GM12878 (cell line): ENCODE data around the gene SEPHS2.

ENCODE experiments used
- ESRRA ChIP-seq: IDR thresholded peaks from 2 replicates; pipeline ENCODE4 v1.6.1; 2012; ENCODE audit warnings: mild to moderate bottlenecking, low read length, improper control_type of control experiment
- MLLT1 ChIP-seq: fragments of 450-650 bp; IDR thresholded peaks from 2 replicates; pipeline ENCODE4 v1.6.1; 2016; ENCODE audit warnings: mild to moderate bottlenecking
- ZNF384 ChIP-seq: IDR thresholded peaks from 2 replicates; pipeline ENCODE4 v1.6.1; 2012; ENCODE audit warnings: low read depth, mild to moderate bottlenecking, low read length, improper control_type of control experiment, borderline replicate concordance

DNA sequence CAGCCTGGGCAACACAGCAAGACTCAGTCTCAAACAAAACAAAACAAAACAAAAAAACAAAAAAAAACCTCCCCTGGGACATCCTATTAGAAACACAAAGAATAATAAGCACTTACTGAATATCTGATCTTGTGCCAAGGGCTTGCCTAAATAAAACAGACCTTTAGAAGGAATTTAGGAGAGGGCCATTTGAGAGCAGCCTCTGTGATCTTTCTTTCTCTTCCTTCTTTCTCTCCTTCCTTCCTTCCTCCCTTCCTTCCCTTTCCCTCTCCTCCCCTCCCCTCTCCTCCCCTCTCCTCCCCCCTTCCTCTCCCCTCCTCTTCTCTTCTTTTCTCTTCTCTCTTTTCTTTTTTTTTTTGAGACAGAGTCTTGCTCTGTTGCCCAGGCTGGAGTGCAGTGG, 39.2 kb upstream of the SEPHS2 start:
- no peak for TF ChIP-seq ESRRA
- no peak for TF ChIP-seq ZNF384
- TF ChIP-seq MLLT1: no peak
